HEK293 (cell line): ENCODE measurements around the gene AGAP1.

Source experiments
- CTCF ChIA-PET: fragments of 350-600 bp; formaldehyde crosslinking; extraction: SDS; loops from one replicate; lab custom pipeline; 2021; ENCODE audit warnings: antibody characterized with exemption; lab: Yijun Ruan, JAX
- POLR2A ChIA-PET: fragments of 300-600 bp; formaldehyde crosslinking; extraction: SDS; loops from one replicate; lab custom pipeline; 2020; ENCODE audit warnings: antibody characterized with exemption, inconsistent platforms; lab: Yijun Ruan, JAX
- H3K27ac ChIP-seq: fragments of 200-500 bp; sonication (Bioruptor generic); 2 replicates; pipeline ENCODE4 v1.5.1; 2014; ENCODE audit warnings: low read depth, low read length, control low read depth, inconsistent platforms; ENCODE audit errors: extremely low read depth
- H3K36me3 ChIP-seq, 2 experiments: fragments of 200-500 bp in 1 of 2; sonication (Bioruptor generic) in 1 of 2; 1 replicate in 1 of 2; 2 replicates in 1 of 2; pipeline ENCODE4 v1.5.1; 2014 to 2017; ENCODE audit warnings: inconsistent platforms in 2 of 2, low read length in 2 of 2; ENCODE audit not compliant: control insufficient read depth in 2 of 2, insufficient read depth in 1 of 2
- H3K4me1 ChIP-seq: fragments of 200-500 bp; sonication (Bioruptor generic); 2 replicates; pipeline ENCODE4 v1.5.1; 2014; ENCODE audit warnings: mild to moderate bottlenecking, low read length, inconsistent platforms; ENCODE audit not compliant: control insufficient read depth, insufficient read depth
- H3K4me3 ChIP-seq: 2 replicates; pipeline ENCODE4 v1.5.1; 2011; ENCODE audit warnings: low read depth, mild to moderate bottlenecking, control low read depth, low read length, moderate library complexity
- H3K9me3 ChIP-seq: fragments of 200-500 bp; sonication (Bioruptor generic); 2 replicates; pipeline ENCODE4 v1.5.1; 2014; ENCODE audit warnings: low read depth, low read length, inconsistent platforms; ENCODE audit not compliant: control insufficient read depth, insufficient read depth
- BCL11A ChIP-seq: fragments of 450-650 bp; formaldehyde crosslinking; IDR thresholded peaks from 2 replicates; pipeline ENCODE4 v1.5.1; 2016; ENCODE audit warnings: low read depth, missing biosample characterization, missing genetic modification characterization
- EGR2 ChIP-seq: fragments of 450-650 bp; formaldehyde crosslinking; IDR thresholded peaks from 2 replicates; pipeline ENCODE4 v1.5.1; 2016; ENCODE audit warnings: low read depth, missing biosample characterization, missing genetic modification characterization
- FEZF1 ChIP-seq: fragments of 450-650 bp; formaldehyde crosslinking; IDR thresholded peaks from 2 replicates; pipeline ENCODE4 v1.5.1; 2016; ENCODE audit warnings: missing biosample characterization, missing genetic modification characterization
- GLIS2 ChIP-seq: fragments of 450-650 bp; formaldehyde crosslinking; IDR thresholded peaks from 2 replicates; pipeline ENCODE4 v1.5.1; 2016; ENCODE audit warnings: missing biosample characterization, missing genetic modification characterization
- HIC1 ChIP-seq: fragments of 450-650 bp; formaldehyde crosslinking; IDR thresholded peaks from 2 replicates; pipeline ENCODE4 v1.5.1; 2016; ENCODE audit warnings: missing biosample characterization, missing genetic modification characterization
- SP3 ChIP-seq: fragments of 450-650 bp; formaldehyde crosslinking; IDR thresholded peaks from 2 replicates; pipeline ENCODE4 v1.5.1; 2016; ENCODE audit warnings: missing biosample characterization, missing genetic modification characterization
- WT1 ChIP-seq: fragments of 450-650 bp; formaldehyde crosslinking; IDR thresholded peaks from 2 replicates; pipeline ENCODE4 v1.5.1; 2016; ENCODE audit warnings: missing biosample characterization, missing genetic modification characterization
- ZBTB26 ChIP-seq: fragments of 450-650 bp; formaldehyde crosslinking; optimal IDR thresholded peaks from 2 replicates; pipeline ENCODE3; 2016; ENCODE audit warnings: missing biosample characterization, mild to moderate bottlenecking, missing genetic modification characterization
- ZBTB48 ChIP-seq: fragments of 450-650 bp; formaldehyde crosslinking; IDR thresholded peaks from 2 replicates; pipeline ENCODE4 v1.5.1; 2016; ENCODE audit warnings: missing biosample characterization, missing genetic modification characterization
- ZNF223 ChIP-seq: fragments of 450-650 bp; formaldehyde crosslinking; IDR thresholded peaks from 2 replicates; pipeline ENCODE4 v1.5.1; 2016; ENCODE audit warnings: missing biosample characterization, missing genetic modification characterization
- ZNF23 ChIP-seq: fragments of 450-650 bp; formaldehyde crosslinking; IDR thresholded peaks from 2 replicates; pipeline ENCODE4 v1.5.1; 2016; ENCODE audit warnings: missing biosample characterization, missing genetic modification characterization, borderline replicate concordance
- ZNF404 ChIP-seq: fragments of 450-650 bp; formaldehyde crosslinking; IDR thresholded peaks from 2 replicates; pipeline ENCODE4 v1.5.1; 2017; ENCODE audit warnings: missing biosample characterization, missing genetic modification characterization
- ZNF449 ChIP-seq: fragments of 450-650 bp; formaldehyde crosslinking; IDR thresholded peaks from 2 replicates; pipeline ENCODE4 v1.5.1; 2017; ENCODE audit warnings: missing biosample characterization, mild to moderate bottlenecking, missing genetic modification characterization, moderate library complexity
- ZNF529 ChIP-seq: fragments of 450-650 bp; formaldehyde crosslinking; IDR thresholded peaks from 2 replicates; pipeline ENCODE4 v1.5.1; 2017; ENCODE audit warnings: missing genetic modification characterization, missing biosample characterization; ENCODE audit not compliant: insufficient replicate concordance
- ZNF544 ChIP-seq: fragments of 450-650 bp; formaldehyde crosslinking; IDR thresholded peaks from 2 replicates; pipeline ENCODE4 v1.5.0; 2017; ENCODE audit warnings: missing biosample characterization, missing genetic modification characterization
- ZNF600 ChIP-seq: fragments of 450-650 bp; formaldehyde crosslinking; IDR thresholded peaks from 2 replicates; pipeline ENCODE4 v1.5.1; 2016; ENCODE audit warnings: missing biosample characterization, missing genetic modification characterization
- TF ChIP-seq, protein P1 (sequence below): fragments of 450-650 bp; formaldehyde crosslinking; IDR thresholded peaks from 2 replicates; pipeline ENCODE4 v1.5.1; 2017; ENCODE audit warnings: missing biosample characterization, missing genetic modification characterization
- TF ChIP-seq, protein P2 (sequence below): fragments of 450-650 bp; formaldehyde crosslinking; IDR thresholded peaks from 2 replicates; pipeline ENCODE4 v1.5.1; 2016; ENCODE audit warnings: missing biosample characterization, missing genetic modification characterization
- TF ChIP-seq, protein P3 (sequence below): fragments of 450-650 bp; formaldehyde crosslinking; IDR thresholded peaks from 2 replicates; pipeline ENCODE4 v1.5.0; 2017; ENCODE audit warnings: missing biosample characterization, missing genetic modification characterization, borderline replicate concordance
- TF ChIP-seq, protein P4 (sequence below): fragments of 450-650 bp; formaldehyde crosslinking; conservative IDR thresholded peaks from 2 replicates; pipeline ENCODE4 v1.5.1; 2016; ENCODE audit warnings: low read depth, missing biosample characterization, missing genetic modification characterization

Gene AGAP1

DNA sequence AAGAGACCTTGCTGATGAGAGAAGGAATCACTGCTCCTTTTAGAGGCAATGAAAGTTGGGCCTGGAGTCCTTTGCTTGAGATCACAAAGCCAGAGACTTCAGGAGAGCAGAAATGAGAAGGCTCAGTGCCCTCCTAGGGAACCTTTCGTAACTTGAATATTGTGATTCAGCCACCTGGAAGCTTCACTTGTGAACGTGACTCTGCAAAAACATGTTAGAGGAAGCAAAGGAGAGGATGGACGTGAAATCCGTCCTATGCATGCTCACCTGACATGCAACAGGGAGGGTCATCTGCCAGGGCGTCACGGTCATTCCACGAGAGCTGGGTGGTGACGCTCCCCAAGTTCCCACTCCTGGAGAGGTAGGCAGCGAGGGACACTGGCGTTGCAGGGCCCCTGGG is 243.6 kb downstream of the AGAP1 start:
- CTCF ChIA-PET = interaction anchor here (0.6 to 3.5 kb wide), 3 partner anchors 9 to 148 kb away, joined by 3 to 17 read pairs (median 4); no protein-coding TSS in a partner anchor
- POLR2A ChIA-PET = no interaction called here
- TF ChIP-seq, protein P1, sequence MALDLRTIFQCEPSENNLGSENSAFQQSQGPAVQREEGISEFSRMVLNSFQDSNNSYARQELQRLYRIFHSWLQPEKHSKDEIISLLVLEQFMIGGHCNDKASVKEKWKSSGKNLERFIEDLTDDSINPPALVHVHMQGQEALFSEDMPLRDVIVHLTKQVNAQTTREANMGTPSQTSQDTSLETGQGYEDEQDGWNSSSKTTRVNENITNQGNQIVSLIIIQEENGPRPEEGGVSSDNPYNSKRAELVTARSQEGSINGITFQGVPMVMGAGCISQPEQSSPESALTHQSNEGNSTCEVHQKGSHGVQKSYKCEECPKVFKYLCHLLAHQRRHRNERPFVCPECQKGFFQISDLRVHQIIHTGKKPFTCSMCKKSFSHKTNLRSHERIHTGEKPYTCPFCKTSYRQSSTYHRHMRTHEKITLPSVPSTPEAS (tag by site-specific recombination) = no peak
- TF ChIP-seq ZNF23 (tag by site-specific recombination) = no peak
- TF ChIP-seq GLIS2 (tag by site-specific recombination) = no peak
- no peak for TF ChIP-seq WT1 (tag by site-specific recombination)
- no peak for TF ChIP-seq HIC1 (tag by site-specific recombination)
- TF ChIP-seq EGR2 (tag by site-specific recombination) = no peak
- TF ChIP-seq, protein P2, sequence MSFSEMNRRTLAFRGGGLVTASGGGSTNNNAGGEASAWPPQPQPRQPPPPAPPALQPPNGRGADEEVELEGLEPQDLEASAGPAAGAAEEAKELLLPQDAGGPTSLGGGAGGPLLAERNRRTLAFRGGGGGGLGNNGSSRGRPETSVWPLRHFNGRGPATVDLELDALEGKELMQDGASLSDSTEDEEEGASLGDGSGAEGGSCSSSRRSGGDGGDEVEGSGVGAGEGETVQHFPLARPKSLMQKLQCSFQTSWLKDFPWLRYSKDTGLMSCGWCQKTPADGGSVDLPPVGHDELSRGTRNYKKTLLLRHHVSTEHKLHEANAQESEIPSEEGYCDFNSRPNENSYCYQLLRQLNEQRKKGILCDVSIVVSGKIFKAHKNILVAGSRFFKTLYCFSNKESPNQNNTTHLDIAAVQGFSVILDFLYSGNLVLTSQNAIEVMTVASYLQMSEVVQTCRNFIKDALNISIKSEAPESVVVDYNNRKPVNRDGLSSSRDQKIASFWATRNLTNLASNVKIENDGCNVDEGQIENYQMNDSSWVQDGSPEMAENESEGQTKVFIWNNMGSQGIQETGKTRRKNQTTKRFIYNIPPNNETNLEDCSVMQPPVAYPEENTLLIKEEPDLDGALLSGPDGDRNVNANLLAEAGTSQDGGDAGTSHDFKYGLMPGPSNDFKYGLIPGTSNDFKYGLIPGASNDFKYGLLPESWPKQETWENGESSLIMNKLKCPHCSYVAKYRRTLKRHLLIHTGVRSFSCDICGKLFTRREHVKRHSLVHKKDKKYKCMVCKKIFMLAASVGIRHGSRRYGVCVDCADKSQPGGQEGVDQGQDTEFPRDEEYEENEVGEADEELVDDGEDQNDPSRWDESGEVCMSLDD (tag by site-specific recombination) = no peak
- TF ChIP-seq ZNF404 (tag by site-specific recombination) = no peak
- no peak for TF ChIP-seq BCL11A
- no peak for TF ChIP-seq ZBTB26 (tag by site-specific recombination)
- no peak for TF ChIP-seq ZNF529
- TF ChIP-seq FEZF1 = no peak
- no peak for TF ChIP-seq ZNF223 (tag by site-specific recombination)
- TF ChIP-seq ZNF600 (tag by site-specific recombination) = no peak
- TF ChIP-seq ZNF544 (tag by site-specific recombination) = no peak
- TF ChIP-seq, protein P3, sequence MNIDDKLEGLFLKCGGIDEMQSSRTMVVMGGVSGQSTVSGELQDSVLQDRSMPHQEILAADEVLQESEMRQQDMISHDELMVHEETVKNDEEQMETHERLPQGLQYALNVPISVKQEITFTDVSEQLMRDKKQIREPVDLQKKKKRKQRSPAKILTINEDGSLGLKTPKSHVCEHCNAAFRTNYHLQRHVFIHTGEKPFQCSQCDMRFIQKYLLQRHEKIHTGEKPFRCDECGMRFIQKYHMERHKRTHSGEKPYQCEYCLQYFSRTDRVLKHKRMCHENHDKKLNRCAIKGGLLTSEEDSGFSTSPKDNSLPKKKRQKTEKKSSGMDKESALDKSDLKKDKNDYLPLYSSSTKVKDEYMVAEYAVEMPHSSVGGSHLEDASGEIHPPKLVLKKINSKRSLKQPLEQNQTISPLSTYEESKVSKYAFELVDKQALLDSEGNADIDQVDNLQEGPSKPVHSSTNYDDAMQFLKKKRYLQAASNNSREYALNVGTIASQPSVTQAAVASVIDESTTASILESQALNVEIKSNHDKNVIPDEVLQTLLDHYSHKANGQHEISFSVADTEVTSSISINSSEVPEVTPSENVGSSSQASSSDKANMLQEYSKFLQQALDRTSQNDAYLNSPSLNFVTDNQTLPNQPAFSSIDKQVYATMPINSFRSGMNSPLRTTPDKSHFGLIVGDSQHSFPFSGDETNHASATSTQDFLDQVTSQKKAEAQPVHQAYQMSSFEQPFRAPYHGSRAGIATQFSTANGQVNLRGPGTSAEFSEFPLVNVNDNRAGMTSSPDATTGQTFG = no peak
- TF ChIP-seq, protein P4, sequence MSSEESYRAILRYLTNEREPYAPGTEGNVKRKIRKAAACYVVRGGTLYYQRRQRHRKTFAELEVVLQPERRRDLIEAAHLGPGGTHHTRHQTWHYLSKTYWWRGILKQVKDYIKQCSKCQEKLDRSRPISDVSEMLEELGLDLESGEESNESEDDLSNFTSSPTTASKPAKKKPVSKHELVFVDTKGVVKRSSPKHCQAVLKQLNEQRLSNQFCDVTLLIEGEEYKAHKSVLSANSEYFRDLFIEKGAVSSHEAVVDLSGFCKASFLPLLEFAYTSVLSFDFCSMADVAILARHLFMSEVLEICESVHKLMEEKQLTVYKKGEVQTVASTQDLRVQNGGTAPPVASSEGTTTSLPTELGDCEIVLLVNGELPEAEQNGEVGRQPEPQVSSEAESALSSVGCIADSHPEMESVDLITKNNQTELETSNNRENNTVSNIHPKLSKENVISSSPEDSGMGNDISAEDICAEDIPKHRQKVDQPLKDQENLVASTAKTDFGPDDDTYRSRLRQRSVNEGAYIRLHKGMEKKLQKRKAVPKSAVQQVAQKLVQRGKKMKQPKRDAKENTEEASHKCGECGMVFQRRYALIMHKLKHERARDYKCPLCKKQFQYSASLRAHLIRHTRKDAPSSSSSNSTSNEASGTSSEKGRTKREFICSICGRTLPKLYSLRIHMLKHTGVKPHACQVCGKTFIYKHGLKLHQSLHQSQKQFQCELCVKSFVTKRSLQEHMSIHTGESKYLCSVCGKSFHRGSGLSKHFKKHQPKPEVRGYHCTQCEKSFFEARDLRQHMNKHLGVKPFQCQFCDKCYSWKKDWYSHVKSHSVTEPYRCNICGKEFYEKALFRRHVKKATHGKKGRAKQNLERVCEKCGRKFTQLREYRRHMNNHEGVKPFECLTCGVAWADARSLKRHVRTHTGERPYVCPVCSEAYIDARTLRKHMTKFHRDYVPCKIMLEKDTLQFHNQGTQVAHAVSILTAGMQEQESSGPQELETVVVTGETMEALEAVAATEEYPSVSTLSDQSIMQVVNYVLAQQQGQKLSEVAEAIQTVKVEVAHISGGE (tag by site-specific recombination) = no peak
- TF ChIP-seq ZNF449 = no peak
- no peak for TF ChIP-seq ZBTB48
- TF ChIP-seq SP3 (tag by site-specific recombination) = no peak
- Histone ChIP-seq H3K4me3 (no peak overlapping the region), H3K9me3 (no peaks in the 10 kb centered on the region), H3K4me1 (no peaks in the 10 kb centered on the region), H3K36me3 (peaks cover 0 to 12% of the 10 kb centered on the region in 2 experiments; a peak in 1 of 3 replicates), H3K27ac (no peak overlapping the region)
